Embryonic facial prominence (tissue), 1 donor: ENCODE measurements around the gene LPAR2.
A peak's percentile ranks its signal among the peaks of the same experiment; 100 is the strongest.
"Not testable (repeated sequence)": the region's sequence is repeated elsewhere in the genome, so short reads cannot be mapped to it uniquely, and the experiment has no call there.

Source experiments
- DNase-seq: peaks from one replicate; pipeline ENCODE4 v3.0.0-alpha.2; 2016; ENCODE audit errors: extremely low spot score

The LPAR2 gene

GRCh38 chr19:19627621-19628500, at the start of gene LPAR2:
TSS of gene LPAR2 (minus strand) at chr19:19628220. CDS start at chr19:19627275, 945 bp downstream.
- no peak for DNase-seq

GRCh38 chr19:19677579-19677978, 49.6 kb upstream of the LPAR2 start:
- DNase-seq: no peak

- DNase-seq: no peak
Measured at GRCh38 chr19:19674315-19674714, 46.3 kb upstream of the LPAR2 start.

- no peak for DNase-seq
Measured at GRCh38 chr19:19672816-19673215, 44.8 kb upstream of the LPAR2 start.

GRCh38 chr19:19670070-19670551, 42.1 kb upstream of the LPAR2 start:
- DNase-seq: no peak

GRCh38 chr19:19668230-19669012, 40.4 kb upstream of the LPAR2 start, which contains the start of gene ZNF101:
TSS of gene ZNF101 (plus strand) at chr19:19668839. CDS start at chr19:19668964, 125 bp downstream.
- DNase-seq: peak; percentile 65

GRCh38 chr19:19665420-19665948, 37.5 kb upstream of the LPAR2 start:
- not testable (repeated sequence) for DNase-seq

DNA sequence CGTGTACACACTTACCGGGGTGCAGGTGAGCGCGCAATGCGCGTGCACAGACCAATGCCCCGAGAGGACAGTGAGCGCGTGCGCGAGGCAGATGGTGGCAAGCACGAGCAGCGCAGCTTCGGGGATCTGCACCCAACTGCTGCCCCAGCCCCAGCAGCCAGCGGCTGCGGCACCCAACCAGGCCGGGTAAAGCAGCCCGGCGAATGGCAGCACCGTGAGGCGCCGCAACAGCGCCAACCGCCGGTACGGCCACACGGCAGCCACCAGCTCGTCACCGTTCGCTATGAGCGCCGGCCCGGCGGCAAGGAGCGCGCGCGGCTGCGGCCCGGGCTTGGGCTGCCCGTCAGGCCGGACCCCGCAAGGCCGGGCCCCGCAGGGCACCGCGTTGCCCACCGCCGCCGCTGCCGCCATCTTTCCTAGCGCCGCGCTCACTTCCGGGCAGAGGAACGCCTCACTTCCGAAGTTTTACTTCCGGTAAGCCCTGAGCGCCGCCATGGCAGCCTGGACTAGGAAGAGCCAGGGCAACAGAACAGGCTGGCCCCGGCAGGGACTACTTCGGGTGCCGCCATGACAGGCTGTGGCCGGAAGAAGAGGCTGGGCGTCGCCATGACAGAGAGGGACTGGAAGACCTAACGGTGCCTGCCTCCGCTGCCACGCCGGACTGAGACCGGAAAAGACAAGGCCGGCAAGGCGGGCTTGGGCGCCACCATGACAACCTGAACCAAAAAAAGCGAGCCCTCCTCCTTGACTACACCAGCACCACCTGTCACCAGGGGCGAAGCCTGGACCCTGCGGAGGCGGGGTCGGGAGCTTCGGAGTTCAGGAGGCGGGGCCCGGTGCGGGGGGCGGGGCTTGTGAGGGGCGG, 35.5 kb upstream of the LPAR2 start, which contains the start of gene ATP13A1:
TSS of gene ATP13A1 (minus strand) at position 421 of the 865 bp plus-strand sequence. CDS start at position 411, 10 bp downstream.
- DNase-seq: peak; percentile 93

DNA sequence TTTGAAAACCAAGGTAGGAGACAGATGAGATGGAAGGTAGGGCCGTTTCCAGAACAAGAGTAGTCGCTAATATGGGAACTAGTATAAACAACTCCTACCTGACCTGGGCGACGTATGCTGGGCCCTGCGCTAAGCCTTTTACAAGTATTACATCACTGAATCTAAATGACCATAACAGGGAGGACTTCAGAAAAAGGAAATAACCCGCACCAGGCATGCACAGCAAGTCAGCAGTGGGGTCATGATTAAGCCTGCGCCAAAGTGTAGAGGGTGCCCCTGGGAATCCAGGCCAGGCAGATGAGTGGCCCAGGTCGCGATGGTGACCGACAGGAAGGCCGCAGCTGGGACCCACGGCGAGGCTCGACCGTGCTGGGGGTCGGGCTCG, 34.8 kb upstream of the LPAR2 start:
- no peak for DNase-seq

DNA sequence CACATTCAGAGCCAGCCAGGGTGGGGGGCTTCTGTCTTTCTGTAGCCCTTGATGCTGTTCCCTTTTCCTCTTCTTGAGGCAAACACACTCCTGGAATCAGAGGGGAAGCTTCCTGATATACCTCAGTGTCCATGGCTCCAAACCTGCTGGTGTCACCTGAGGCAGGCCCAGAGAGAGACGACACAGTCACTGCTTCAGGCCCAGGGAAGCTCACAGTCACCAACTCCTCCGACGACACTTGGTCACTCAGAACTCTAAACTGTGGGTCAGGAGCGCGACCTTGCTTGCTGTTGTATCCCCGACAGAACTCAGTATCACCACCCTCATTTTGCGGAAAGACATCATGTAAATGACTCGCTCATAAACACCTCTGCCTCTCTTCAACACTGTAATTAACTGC, 34.3 kb upstream of the LPAR2 start:
- no peak for DNase-seq

DNA sequence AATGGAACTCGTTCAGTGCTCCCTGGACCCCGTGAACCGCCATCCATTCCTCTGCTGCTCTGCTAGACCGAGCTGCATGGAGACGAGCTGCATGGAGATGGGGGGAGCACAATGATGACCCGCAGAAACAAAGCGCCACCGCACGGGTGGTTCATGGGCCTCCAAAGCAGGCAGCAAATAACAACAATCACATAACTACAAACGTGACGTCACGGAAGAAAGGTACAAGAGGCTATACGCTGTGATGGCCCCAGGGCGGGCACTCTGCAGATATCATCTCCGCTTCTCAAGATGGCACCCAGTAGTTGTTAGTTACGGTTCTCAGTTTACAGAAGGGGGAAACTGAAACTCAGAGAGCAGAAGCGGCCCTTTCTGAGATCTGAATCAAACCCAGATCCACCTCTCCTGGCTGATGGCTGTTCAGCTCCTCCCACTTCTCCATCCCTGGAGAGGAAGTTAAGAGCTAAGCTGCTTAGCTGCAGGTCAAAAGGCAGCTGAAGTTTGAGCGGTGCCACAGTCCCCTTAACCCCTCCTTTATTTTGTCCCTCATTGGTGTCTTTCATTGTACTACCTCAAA, 33.7 kb upstream of the LPAR2 start:
- no peak for DNase-seq

DNA sequence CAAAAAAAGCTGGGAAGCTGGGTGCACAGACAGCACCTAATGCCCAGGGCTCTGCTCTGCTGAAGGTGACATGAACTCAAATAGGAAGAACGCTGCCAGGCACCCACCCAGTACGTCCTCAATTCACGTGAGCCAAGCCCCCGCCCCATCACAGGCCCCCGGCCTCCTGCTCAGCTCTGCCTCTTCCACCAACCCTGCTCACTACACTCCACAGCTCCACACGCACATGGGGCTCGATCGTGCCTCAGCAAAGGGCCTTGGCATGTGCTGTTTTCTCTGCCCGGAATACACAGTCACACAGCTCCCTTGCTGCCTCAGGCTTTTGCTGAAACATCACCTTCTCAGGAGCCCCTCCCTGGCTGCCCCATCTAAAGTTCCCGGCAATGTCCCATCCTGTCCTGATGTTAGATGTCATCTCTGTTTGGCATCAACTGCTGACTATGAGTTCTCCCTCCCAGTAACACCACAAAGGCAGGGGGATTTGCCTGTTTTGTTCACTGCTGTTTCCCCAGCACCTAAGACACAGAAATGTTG, 33.2 kb upstream of the LPAR2 start:
- no peak for DNase-seq

DNA sequence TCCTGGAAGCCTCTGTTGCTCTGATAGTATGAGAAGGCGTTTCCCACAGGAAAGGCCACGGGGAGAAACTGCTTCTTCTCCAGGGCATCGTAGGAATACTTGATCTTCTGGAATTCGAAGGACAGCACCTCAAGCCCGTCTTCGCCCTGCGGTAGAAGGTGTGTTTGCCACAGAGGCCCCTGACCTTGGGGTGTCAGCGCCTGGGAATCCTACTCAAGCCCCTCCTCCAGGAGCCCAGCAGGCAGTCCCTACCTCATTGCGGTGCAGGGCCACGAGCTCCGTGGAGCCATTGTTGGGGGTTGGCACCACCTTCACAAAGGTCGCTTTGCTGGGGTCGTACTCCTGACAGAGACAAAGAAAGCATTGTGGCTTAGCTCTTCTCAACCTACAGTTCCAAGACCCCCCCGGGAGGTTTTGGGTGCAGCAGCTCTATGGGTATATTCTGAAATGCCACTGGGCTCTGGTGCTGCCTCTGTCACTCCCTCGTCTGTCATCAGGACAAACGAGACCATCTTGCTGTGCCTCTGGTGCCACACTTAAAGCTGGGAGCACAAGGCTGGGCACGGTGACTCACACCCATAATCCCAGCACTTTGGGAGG, 31.7 kb upstream of the LPAR2 start:
- DNase-seq: no peak

GRCh38 chr19:19657397-19657783, 29.4 kb upstream of the LPAR2 start:
- no peak for DNase-seq

DNA sequence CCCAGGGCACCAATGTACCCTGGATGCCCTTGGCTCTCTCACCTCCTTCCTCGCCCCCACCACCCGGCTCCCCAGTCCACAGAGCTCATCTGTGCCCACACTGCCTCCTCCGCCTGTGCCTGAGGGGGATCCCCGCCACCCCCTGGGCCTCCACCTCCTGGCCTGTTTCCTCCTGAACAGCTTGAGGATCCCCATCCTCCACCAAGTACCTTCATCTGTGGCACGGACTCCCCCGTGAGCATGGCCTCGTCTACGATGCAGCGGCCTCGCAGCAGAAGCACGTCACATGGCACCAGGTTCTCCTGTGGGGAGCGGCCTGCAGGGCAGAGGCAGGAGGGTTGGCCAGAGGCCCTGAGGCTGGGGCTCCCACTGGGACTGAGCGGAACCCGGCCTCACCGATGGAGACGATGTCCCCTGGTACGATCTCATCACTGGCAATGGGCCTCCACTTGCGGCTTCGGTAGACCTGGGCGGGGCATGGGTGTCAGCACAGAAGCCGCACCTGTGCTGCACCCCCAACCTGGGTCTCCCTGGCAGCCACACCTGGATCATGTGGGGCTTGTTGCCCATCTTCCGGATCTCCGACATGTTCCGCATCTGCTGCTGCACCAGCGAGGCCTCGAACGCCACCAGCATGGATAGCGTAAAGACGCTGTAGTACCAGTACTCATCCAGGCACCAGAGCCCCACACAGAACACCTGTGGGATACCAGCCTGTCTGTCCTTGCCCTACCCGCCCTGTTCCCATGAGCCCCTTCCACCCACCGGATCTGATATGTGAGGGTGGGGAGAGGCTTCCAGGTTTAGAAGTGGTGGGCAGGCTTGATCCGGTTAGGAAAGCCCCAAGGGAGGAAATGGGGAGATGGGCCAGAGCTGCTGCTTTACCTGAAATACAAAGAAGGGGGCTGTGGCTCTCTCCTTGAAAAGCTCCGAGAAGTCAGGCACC, 28.7 kb upstream of the LPAR2 start:
- no peak for DNase-seq

GRCh38 chr19:19655641-19656343, 27.8 kb upstream of the LPAR2 start:
- no peak for DNase-seq

GRCh38 chr19:19655051-19655594, 27.1 kb upstream of the LPAR2 start:
- DNase-seq: no peak

GRCh38 chr19:19654441-19654840, 26.4 kb upstream of the LPAR2 start:
- DNase-seq: no peak
